ENCODE data around the gene IQCN.

The IQCN gene

DNA sequence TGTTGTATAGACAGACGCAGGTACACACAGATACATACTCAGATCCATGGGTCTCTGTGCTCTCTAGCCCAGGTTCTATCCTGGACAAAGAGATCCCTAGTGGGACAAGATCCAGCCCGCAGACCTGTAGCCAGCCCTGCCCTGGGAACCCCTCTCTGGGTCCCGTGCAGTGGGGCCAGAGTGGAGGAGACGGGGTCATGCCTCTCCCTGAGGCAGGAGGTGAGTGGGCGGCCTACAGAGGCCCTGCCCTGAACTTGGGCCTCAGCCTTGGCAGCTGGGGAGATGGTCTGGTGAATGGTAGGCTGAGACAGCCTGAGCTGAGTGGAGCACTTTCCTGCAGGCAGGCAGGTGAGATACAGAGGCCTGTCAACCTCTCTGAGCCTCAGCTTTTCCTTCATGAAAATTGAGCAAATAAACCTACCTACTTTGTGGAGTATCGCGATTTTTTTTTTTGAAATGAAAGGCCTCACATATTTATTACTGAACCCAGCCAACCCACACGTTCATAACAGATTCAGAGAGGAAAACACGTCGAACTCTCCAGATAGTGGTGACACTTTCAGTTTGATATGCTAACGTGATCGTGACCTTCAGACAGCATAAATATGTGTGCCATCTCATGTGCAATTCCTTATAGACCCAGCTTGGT lies 10.6 kb upstream of the IQCN start:
- DNase-seq, result no peak

DNA sequence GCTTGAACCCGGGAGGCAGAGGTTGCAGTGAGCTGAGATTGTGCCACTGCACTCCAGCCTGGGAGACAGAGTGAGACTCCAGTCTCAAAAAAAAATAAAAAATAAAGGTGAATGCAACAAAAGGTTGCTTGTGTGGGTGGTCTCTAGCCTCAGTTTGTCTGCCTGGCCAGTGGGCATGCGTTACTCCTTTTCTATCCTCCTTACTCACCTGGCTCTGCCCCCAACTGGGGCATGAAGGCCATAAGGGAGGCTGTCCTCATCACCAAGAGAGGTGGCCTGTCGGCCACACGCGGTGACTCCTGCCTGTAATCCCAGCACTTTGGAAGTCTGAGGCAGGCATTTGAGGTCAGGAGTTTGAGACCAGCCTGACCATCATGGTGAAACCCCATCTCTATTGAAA lies 9.1 kb upstream of the IQCN start:
- no peak for DNase-seq

DNA sequence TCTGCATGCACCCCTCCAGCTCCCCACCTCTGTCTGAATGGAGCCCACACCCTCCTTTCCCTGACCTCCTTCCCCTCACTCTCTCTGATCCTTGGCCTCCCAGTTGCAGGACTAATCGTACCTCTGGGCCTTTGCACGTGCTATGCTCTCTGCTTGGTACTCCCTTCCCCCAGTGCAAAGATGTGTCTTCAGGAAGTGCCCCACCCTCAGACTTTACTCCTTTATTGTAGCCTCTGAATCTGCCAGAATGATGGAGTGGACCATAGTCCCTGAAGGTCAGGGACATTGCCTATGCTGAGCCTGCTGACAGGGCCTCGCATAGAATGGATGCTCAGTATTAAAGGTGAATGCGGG lies 8.5 kb upstream of the IQCN start:
- no peak for DNase-seq

DNA sequence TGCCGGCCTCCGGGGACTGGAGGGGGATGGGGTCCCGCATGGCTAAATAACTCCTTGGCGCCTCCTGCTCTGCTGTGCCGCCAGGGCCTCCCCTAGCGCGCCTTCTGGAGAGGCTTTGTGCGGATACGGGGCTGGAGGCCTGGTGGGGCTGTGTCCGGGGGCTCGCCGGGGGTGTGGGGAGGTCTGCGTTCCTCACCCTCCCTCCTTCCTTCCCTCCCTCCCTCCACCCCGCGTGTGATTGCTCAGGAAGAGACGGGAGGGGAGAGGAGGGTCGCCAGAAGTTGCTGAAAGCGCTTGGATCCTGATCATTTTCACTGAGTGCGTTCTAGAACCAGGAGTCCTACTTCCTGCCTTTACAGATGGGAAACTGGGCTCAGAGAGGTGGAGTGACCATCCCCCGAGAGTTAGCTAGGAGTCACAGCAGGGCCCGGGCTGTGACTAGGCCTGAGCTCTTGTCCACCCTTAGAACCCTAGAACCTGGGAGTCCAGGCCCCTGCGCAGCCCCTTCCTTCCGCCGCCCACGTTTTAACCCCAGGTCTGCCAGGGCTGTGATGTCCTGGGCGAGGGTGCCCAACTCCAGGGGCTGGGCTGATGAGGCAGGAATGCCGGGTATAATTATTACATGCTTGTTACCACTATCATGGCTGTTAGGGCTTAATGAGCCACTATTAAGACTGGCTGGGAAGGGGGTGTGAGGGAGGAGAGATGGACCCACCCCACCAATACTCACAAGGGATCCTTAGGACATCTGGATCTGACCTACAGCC lies 8.0 kb upstream of the IQCN start:
- DNase-seq, result no peak

DNA sequence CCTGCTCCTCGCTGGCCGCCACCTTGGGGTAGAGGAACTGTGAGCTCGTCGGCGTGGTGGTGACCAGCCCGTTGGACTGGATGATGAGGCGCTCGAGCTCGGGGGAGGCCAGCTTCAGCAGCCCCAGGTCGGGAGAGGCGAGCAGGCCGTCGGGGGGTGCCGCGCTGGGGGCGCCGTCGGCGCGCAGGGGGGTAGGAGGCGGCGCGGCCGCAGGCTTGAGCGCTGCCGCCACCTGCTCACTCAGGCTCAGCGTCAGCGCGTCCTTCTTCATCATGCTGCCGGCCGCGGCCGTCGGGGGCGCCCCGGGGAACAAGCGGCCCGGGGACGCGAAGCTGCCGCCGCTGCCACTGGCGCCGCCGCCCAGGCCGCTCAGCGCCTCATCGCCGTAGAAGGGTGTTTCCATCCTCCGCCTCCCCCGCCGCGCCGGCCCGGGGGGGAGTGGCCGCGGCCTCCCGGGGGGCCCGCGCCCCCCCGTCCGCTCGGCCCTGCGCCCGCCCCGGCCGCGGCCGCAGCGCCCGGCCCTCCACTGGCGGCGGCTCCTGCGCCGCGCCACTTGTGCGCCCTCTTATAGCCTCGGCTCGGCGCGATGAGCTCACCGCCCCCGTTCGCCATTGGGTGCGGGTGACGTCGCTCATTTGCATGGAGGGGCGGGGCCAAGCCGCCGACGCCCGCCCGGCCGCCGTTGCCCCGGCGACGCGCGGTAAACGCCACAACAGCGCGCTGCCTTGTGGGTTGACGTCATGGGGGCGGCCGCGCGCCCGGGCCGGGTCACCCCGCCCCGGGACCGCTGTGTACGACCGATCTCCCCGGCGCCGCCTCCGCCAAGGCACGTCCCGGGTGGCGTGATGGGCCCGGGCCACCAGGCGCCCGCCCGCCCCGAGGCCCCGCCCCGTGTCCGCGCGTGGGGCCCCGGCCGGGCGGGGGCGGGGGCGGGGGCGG lies 7.1 kb upstream of the IQCN start, which contains the start of gene JUND:
JUND (minus strand) TSS at position 541 of the 939 bp plus-strand sequence; CDS start at position 403, 138 bp downstream.
- peak; percentile 93 for DNase-seq

DNA sequence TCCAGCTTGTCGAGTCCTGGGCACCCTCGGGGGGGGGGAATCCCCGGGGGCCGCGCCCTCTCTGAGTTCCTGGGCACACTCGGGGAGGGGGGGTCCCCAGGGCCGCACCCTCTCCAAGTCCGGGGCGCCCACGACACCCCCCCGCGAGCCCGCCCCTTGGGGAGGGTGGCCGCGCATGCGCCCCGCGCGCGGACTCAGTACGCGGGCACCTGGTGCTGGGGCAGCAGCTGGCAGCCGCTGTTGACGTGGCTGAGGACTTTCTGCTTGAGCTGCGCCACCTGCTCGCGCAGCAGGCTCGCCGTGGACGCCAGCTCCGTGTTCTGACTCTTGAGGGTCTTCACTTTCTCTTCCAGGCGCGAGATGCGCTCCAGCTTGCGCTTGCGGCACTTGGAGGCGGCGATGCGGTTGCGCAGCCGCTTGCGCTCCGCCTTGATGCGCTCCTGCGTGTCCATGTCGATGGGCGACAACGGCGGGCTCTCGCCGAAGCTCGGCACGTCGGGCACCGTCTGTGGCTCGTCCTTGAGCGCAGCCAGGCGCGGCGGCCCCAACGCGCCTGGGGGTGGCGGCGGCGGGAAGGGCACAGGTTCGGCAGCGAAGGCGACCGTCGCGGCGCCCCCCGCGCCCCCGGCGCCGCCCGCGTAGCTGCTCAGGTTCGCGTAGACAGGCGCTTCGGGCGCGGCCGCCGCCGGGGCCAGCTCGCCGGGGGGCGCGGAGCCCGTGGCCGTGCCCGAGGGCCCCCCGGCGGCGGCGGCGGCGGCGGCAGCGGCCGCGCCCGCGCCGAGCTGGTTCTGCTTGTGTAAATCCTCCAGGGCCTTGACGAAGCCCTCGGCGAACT lies 6.2 kb upstream of the IQCN start:
- DNase-seq, result peak; percentile 56

DNA sequence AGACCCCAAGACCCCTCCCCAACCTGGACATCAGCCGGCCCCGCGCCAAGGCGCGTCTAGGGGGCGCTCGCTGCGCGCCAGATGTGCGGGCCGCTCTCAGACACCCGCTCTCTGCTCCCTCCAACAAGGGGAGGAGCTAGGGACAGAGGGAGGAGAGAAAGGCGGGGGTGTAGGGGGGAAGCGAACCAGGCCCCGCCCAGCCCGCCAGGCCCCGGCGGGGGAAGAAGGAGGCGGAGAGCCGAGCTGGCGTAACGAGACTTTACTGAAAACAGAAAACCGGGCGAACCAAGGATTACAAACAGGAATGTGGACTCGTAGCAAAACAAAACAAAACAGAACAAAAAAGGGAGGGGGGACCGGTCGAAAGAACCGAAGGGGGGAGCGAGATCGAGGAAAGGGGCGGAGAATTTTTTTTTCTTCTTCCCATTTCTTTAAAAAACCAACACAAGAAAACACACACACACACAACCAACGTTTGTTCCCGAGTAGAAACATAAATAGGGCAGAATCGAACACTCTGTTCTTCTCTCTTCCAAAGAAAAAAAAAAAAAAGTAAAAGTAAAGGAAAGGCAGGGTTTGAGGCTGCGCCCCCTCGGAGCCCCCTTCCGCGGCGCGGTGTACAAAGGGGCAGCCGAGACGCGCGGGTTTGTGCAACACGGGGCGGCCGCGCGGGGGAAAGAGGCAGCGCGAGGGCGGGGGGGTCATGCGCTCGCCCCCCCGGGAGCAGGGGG lies 5.4 kb upstream of the IQCN start:
- peak; percentile 83 for DNase-seq

DNA sequence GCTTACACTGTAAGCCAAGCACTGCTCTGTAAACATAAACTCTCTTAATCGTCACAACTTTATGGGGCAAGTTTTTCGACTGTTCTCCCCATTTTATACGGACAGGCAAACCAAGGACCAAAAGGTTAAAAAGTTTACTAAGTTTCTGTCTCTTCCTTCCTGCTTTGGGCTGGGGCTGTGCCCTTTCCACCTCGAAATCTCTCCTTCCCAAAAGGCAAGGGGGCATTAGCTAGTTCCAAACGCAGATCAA lies 4.9 kb upstream of the IQCN start:
- no peak for DNase-seq

DNA sequence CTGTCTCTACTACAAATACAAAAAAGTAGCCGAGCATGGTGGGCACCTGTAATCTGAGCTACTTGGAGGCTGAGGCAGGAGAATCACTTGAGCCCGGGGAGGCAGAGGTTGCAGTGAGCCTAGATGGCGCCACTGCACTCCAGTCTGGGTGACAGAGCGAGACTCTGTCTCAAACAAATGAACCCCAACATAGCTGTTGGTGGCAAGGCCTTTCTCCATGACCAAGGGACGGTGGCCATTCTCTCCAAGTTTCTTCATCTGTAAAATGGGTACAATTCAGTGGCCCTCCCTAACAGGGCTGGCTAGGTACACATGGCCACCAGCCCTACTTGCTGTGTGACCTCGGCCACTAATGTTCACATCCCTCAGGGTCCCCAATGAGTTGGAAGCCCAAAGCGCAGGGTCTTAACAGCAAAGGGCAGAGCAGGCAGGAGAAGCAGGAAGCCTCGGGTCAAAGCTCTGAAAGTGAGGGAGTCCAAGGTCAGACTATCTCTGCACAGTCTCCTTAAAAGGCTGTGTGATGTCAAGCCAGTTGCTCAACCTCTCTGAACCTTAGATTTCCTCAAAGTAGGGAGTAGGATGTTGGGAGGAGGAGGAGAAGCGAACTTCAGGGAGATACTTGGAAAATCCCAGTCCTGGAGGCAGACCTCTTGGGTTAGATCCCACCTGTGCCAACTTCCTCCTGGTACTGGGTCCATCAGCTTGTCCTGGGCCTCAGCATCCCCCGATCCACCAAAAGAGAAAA lies 4.4 kb upstream of the IQCN start:
- no peak for DNase-seq

DNA sequence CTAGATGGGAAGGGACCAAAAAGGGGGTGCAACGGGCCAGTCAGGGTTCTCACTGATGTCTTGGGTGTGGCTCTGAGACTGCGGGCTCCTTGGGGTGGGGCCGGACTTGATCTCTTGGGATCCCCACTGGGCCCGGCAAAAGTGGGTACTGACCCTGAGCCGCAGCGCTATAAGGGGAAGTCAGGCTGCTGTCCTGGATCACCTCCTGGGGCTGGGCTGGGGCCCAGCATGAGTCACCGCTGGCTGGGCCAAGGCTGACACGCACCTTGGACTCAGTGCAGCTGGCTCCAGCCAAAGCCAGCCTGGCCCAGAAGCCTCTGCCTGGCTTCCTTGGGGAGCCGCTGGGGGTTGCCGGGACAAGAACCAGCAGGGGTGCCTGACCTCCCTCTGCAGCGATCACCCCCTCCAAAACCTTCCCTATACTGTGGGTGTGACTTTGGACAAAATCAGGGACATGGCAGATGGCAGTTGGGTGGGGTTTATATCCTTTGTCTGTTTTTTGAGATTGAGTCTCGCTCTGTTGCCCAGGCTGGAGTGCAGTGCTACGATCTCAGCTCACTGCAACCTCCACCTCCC lies 617 bp upstream of the IQCN start:
- DNase-seq, result no peak

DNA sequence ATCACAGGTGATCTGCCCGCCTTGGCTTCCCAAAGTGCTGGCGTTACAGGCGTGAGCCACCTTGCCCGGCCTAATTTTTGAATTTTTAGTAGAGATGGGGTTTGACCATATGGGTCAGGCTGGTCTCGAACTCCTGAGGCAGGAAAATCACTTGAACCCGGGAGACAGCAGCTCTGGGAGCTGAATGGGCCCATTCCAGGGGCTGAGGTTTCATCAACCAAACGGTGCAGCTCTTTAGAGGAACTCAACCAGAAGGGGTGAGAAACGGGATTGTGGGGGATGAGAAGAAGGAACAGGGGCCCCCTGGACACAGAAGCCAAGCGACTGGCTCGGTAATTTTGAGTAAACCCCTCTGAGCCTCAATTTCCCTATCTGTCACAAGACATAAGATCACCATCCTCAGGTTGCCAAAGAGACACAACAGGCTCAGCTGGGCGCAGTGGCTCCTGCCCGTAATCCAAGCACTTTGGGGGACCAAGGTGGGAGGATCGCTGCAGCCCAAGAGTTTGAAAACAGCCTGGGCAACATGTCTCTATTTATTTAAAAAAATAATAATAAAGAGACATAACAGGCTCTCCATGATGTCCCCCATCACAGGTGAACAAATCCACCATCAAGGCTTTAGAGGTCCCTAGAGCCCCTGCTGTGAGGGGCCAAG lies 562 bp downstream of the IQCN start:
- DNase-seq, result no peak

DNA sequence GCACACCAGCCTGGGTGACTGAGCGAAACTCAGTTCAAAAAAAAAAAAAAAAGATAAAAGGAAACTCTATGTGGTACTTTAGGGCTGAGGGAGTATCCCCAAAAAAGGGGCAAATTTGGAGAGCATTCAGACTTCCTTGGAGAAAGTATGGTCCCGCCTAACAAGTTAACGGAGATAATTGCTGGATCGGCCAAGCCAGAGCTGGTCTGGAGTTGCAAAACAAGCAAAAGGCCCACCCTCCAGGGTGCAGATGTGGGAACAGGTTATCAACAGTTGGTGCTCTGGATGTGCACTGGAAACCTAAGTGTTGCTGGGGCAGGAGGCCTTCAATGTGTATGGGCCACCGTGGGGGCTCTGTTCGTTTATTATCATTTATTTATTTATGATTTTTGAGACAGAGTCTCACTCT lies 2.8 kb downstream of the IQCN start:
- no peak for DNase-seq

DNA sequence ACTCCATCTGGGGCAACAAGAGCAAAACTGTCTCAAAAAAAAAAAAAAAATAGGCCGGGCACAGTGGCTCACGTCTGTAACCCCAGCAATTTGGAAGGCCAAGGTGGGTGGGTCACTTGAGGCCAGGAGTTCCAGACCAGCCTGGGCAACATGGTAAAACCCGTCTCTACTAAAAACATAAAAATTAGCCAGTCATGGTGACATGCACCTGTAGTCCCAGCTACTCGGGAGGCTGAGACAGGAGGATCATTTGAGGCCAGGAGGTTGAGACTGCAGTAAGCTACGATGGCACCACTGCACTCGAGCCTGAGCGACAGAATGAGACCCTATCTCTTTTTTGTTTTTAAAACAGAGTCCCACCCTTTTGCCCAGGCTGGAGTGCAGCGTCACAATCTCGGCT lies 3.9 kb downstream of the IQCN start:
- no peak for DNase-seq

DNA sequence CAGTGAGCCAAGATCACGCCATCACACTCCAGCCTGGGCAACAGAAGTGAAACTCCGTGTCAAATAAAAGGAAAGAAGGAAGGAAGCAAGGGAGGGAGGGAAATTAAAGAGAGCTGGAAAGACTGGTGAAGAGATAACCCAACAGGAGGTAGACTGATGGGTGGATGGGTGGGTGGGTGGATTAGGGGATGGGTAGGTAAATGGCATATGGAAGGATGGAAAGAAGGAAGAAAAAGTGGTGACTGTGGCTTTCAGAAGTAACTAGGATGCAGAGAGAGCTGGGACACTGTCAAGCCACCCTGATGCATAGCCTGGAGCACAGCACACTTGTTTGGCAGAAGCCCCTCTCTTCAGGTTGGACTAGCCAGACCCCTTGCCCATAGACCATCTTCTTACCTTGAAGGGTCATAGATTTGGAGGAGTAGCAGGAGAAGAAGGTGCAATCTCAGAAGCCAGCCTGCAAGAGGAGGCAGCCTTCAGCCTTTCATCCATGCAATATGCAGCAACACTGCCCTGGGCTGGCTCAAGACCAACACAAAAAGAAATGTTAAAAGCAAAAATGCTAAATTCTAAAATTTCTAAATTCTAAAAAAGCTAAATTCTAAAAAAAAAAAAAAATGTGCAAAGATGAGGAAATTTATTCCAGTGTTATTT lies 5.1 kb downstream of the IQCN start:
- DNase-seq, result no peak

DNA sequence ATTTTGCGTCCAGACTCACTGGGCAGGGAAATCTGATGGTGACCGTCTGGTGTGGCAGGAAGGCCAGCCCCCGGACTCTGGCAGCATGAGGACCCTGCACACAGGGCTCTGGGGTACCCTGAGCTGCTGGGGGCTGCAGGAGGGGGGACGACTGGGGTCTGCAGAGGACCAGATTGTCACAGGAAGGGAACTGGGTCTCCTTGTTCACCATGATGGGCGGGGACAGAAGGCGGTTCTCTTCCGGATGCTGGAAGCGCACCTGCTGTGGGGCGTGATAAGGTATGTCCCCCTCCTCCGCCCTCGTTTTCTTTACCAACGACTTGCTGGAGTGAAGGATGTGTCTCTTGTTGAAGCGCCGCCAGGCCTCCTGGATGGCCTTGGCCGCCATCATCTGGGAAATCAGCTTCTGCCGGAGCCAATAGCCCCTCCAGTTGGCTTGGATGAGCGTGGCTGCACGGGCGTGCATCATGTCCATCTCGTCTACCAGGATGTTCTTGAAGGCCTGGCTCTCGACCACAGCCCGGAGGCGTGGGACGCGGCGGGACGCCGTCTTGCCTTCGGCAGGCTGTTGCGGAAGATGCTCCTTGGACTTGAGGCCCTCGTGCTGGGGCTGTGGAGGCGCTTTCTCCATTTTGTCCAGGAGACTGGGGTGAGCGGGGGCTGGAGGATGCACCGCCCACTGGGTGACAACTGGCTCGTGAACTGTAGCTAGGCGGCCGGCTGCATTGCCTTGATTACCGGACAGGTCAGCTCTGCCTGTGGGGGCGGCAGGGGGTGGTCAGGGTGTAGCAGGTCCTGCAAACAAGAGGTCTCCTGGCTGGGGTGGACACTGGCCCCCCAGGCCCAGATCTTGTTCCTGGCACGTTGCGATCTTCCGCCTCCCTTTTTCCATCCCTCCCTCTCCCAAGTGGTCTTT lies 7.2 kb downstream of the IQCN start:
- no peak for DNase-seq

DNA sequence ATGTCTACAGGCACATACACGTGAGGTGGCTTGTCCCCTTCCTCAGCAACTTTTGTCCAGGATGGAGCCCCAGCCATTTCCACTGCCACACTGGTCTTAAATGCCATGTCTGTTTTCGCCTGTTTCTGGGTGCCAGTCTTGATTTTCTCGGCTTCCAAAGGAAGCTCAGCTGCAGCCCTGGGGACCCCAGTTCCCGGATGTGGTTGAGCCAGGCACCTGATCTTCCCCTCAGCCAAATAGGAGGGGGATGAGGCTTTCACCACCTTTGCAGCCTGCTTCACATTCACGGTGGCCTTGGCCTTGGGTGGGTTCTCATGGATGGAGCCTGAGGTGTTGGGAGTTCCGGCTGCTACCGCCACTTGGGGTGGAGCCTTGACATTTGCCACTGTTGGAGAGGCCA lies 8.7 kb downstream of the IQCN start:
- DNase-seq, result no peak

DNA sequence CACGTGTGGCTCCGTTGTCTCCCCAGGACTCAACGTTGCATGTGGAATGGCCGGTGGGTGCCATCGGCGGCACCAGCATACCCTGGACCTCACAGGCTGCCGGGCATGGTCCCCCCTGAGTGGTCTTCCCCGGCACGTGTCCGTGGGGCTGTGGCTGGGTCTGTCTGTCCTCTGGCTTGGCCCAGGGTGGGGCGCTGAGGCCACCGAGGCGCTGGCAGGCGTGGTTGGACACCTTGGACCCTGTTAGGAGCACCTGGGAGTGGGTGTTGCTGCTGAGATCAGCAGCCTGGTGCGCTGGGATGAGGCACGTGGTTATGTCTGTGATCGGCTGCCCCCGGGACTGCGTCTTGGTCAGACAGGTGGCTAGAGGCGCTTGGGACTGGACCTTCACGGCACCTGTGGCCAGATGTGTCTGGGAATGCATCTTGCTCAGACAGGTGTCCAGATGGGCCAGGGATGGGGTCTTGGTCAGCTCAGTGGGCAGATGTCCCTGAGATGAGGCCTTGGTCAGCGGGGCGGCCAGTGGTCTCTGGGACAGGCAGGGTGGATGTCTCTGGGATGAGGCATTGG lies 9.2 kb downstream of the IQCN start:
- no peak for DNase-seq

DNA sequence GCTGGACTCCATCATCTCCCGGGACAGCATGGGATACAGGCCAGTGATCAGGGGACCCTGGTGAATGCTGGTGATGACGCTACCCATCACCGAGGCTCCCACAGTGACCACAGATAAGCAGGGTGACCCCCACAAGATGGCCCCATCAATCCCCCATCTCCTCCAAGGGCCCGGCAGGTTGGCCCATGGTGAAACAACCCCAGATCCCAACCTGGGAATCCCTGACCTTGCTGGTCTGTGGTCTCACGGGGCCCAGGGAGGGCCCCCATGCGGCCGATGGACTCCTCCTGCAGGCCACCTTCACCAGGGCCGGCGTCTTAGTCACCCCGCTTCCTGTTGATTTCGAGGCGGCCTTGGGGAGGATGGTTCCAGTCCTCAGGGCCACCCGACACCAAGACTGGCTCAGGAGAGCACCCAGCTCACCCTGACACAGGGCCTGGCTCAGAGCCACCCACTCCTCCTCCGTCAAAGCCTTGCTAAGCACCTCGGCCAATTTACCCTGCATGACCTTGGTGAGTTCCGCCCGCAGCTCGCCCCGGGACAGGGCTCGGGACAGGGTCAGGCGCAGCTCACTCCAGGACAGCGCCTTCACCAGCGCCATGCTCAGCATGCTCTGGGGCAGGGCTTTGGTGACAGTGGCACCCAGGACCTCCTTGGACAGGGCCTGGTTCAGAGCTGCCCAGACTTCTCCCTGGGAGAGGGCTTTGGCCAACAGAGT lies 10.0 kb downstream of the IQCN start:
- no peak for DNase-seq

Data from DMS153 (cell line).